NCI-H146 treated with DMSO at 0.1 percent for 48 hours (cell line): ENCODE results near the gene RNF224.
A peak's percentile ranks its signal among the peaks of the same experiment; 100 is the strongest.
"Not testable (repeated sequence)": the region's sequence is repeated elsewhere in the genome, so short reads cannot be mapped to it uniquely, and the experiment has no call there.

Experiments used
- DNase-seq: peaks from one replicate; lab custom pipeline; 2025; ENCODE audit not compliant: unreplicated experiment; lab: John Stamatoyannopoulos, UW

The RNF224 gene

GRCh38 chr9:137237759-137238726, 10.7 kb downstream of the RNF224 start:
- DNase-seq = peak; percentile 45

GRCh38 chr9:137239541-137240200, 12.4 kb downstream of the RNF224 start:
- not testable (repeated sequence) for DNase-seq

GRCh38 chr9:137240318-137240840, 13.1 kb downstream of the RNF224 start:
- no peak for DNase-seq

GRCh38 chr9:137240841-137241489, 13.7 kb downstream of the RNF224 start, which contains the start of gene TUBB4B:
Gene TUBB4B (plus strand): TSS chr9:137241287. CDS start chr9:137241361, 74 bp downstream.
- peak; percentile 97 for DNase-seq

- no peak for DNase-seq
Measured at GRCh38 chr9:137241490-137242268, 14.4 kb downstream of the RNF224 start.

- no peak for DNase-seq
Measured at GRCh38 chr9:137242269-137243203, 15.2 kb downstream of the RNF224 start.

GRCh38 chr9:137243266-137243625, 15.9 kb downstream of the RNF224 start:
- DNase-seq = not testable (repeated sequence)

GRCh38 chr9:137243626-137244485, 16.6 kb downstream of the RNF224 start:
- no peak for DNase-seq

- DNase-seq = no peak
Measured at GRCh38 chr9:137244486-137245449, 17.5 kb downstream of the RNF224 start.

GRCh38 chr9:137245450-137246421, 18.4 kb downstream of the RNF224 start:
- no peak for DNase-seq

- DNase-seq = no peak
Measured at GRCh38 chr9:137247135-137247915, 20.0 kb downstream of the RNF224 start.

GRCh38 chr9:137247916-137248175, 20.5 kb downstream of the RNF224 start:
- DNase-seq = no peak

GRCh38 chr9:137250329-137251193, 23.3 kb downstream of the RNF224 start:
- DNase-seq = no peak

GRCh38 chr9:137251194-137251461, 23.8 kb downstream of the RNF224 start, which contains the start of gene STPG3:
Gene STPG3 (plus strand): TSS chr9:137251286. CDS start chr9:137251287, 1 bp downstream.
- no peak for DNase-seq
